ENCODE measurements around the gene ACTL10.
"Not testable (repeated sequence)": the region's sequence is repeated elsewhere in the genome, so short reads cannot be mapped to it uniquely, and the experiment has no call there.

The ACTL10 gene

DNA sequence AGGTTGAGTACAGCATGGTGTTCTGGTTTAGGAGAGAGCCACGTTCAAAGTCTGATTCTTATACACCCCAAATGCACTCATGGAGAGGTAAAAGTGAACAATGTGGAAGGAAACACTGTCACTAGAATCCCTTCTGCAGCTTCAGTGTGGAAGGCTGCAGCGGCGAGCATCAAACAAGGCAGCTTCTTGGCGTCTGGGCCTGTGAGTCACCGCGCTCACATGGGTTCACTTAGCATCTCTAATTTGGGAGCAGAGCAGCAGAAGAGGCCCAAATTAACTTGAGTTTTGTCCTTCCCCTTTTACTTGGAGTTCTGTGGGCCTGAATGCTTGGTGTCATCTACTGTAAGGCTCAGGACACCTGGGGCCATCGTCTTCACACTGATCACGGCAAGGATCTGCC, 30.4 kb downstream of the ACTL10 start:
- DNase-seq, result peak; percentile 22 to 46

DNA sequence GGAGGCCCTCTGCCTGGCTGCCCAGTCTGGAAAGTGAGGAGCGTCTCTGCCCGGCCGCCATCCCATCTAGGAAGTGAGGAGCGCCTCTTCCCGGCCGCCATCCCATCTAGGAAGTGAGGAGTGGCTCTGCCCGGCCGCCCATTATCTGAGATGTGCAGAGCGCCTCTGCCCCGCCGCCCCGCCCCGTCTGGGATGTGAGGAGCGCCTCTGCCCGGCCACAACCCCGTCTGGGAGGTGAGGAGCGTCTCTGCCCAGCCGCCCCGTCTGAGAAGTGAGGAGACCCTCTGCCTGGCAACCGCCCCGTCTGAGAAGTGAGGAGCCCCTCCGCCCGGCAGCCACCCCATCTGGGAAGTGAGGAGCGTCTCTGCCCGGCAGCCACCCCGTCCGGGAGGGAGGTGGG, 32.2 kb downstream of the ACTL10 start:
- DNase-seq, result not testable (repeated sequence)

DNA sequence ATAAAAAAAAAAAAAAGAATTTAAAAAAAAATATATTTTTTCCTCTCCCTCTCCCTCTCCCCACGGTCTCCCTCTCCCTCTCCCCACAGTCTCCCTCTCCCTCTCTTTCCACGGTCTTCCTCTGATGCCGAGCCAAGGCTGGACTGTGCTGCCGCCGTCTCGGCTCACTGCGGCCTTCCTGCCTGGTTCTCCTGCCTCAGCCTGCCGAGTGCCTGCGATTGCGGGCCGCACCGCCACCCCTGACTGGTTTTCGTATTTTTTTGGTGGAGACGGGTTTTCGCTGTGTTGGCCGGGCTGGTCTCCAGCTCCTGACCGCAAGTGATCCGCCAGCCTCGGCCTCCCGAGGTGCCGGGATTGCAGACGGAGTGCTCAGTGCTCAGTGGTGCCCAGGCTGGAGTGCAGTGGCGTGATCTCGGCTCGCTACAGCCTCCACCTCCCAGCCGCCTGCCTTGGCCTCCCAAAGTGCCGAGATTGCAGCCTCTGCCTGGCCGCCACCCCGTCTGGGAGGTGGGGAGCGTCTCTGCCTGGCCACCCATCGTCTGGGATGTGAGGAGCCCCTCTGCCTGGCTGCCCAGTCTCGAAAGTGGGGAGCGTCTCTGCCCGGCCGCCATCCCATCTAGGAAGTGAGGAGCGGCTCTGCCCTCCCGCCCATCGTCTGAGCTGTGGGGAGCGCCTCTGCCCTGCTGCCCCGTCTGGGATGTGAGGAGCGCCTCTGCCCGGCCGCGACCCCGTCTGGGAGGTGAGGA, 34.1 kb downstream of the ACTL10 start:
- DNase-seq, result not testable (repeated sequence)

DNA sequence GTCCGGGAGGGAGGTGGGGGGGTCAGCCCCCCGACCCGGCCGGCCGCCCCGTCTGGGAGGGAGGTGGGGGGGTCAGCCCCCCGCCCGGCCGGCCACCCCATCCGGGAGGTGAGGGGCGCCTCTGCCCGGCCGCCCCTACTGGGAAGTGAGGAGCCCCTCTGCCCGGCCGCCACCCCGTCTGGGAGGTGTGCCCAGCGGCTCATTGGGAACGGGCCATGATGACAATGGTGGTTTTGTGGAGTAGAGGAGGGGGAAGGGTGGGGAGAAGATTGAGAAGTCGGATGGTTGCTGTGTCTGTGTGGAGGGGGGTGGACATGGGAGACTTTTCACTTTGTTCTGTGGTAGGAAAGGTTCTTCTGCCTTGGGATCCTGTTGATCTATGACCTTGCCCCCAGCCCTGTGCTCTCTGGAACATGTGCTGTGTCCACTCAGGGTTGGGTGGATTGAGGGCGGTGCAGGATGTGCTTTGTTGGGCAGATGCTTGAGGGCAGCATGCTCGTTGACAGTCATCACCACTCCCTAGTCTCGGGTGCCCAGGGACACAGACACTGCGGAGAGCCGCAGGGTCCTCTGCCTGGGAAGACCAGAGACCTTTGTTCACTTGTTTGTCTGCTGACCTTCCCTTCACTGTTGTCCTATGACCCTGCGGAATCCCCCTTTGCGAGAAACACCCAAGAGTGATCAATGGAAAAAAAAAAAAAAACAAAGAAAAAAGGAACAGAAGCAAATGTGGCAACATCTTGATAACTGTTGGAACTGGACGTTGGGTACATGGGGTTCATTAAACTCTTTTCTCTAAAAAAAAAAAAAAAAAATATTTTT, 35.1 kb downstream of the ACTL10 start:
- DNase-seq, result no peak

DNA sequence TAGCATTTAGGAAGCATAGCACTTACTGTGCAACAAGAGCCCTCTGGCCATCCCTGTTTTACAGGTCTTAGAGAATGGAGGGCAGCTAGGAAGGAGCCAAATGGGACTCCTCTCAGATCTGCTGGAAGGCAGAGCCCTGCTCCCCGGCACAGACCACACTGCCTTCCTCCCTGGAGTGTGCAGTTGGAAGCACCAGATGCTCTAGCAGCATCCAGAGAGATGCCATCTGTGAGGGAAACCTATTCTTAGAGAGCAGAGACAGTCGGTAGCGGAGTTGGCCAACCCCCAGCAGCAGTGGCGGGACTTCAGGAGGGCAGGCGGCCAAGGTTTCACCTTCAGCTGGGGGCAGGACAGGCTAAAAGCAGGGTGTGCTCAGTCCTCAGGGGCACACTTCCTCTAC, 36.1 kb downstream of the ACTL10 start:
- peak; percentile 13 to 33 for DNase-seq

DNA sequence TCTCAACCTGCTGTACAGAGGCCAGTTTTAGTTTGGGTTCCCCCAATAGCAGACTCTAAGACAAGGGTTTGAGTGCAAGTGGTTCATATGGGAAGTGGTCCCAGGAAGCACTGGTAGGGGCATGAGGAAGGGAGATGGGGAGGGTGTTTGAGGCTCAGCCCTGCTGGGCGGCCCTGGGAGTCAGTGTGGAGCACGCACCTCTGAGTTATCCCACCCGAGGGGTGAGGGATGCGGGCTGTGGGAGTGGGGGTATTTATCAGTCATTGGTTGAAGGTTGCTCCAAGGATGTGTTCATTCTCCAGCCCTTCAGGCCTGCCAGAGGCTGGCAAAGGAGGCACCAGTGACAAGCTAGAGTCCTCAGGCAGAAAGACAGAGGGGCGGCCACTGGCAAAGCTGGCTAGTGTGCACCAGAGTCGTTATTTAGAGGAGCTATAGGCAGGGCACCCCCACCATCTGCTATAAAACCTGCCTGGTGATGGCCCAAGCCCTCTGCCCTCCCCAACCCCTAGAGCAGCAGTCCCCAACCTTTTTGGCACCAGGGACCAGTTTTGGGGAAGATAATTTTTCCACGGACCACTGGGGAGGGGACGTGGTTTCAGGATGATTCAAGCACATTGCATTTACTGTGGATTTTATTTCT, 36.9 kb downstream of the ACTL10 start:
- no peak for DNase-seq

DNA sequence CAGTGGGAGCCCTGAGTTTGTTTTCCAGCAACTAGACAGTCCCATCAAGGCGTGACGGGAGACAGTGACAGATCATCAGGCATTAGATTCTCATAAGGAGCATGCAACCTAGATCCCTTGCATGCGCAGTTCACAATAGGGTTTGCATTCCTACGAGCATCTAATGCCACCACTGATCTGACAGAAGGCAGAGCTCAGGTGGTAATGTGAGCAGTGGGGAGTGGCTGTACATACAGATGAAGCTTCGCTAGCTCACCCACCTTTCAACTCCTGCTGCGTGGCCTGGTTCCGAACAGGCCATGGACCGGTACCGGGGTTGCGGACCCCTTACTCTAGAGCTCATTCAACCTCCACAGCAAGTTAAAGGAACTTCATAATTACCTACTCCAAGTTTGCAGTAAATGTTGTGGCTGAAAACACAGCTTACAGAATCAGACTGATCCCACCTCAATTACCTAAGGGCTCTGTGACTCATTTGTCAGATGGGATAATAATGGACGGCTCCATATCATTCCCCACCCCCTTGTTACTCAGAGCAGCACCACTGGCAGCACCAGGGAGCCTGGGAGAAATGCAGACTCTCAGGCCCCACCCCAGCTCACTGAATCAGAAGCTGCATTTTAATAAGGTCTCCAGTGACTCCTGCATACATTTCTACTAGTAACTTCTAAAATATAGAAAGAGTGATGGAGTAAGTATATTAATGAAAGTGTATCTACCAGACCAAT, 37.6 kb downstream of the ACTL10 start:
- DNase-seq, result no peak

DNA sequence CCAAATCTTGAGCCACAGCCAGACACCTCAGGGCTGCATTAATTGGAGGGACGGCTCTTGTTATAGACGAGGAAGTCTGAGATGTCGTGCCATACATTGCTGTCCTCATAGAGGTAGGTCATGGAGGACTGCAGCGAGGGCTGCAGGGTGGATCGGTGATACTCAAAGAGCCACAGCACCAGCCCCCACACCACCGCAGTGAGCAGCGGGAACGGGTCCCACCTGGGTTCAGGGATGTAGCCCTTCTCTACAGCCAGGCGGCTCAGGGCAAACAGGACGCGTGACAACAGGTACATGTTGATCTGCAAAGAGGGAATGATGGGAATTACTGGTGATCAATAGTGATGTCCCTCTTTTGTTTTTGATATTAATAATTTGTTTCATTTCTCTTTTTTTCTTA, 40.9 kb downstream of the ACTL10 start:
- no peak for DNase-seq

DNA sequence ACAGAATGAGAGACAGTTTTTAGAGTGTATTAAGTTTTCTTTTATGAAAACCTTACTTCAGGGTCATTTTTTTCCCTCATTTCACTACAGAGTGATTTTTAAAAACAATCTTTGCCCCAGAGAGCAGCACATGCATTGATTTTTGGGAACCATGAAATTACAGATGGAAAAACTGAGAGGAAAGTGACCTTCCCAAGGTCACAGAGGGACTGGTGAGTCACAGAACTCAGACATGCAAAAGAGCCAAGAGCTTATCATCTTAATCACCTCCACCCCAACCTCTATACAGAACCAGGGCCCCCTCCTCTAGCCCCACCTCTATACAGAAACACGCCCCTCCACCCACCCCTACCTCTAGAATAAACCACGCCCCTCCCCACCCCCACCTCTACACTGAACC, 42.7 kb downstream of the ACTL10 start:
- no peak for DNase-seq

DNA sequence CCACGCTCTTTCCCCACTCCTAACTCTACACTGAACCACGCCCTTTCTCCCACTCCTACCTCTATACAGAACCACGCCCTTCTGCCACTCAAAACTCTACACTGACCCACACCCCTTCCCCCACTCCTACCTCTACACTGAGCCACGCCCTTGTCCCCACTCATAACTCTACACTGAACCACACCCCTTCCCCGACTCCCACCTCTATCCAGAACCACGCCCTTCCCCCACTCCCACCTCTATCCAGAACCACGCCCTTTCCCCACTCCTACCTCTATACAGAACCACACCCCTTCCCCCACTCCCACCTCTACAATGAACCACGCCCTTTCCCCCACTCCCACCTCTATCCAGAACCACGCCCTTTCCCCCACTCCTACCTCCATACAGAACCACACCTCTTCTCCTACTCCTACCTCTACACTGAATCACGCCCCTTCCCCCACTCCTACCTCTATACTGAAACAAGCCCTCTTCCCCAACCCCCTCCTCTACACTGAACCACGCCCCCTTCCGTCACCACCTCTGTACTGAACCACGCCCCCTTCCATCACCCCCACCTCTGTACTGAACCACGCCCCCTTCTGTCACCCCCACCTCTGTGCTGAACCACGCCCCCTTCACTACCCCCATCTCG, 43.3 kb downstream of the ACTL10 start:
- DNase-seq, result no peak

DNA sequence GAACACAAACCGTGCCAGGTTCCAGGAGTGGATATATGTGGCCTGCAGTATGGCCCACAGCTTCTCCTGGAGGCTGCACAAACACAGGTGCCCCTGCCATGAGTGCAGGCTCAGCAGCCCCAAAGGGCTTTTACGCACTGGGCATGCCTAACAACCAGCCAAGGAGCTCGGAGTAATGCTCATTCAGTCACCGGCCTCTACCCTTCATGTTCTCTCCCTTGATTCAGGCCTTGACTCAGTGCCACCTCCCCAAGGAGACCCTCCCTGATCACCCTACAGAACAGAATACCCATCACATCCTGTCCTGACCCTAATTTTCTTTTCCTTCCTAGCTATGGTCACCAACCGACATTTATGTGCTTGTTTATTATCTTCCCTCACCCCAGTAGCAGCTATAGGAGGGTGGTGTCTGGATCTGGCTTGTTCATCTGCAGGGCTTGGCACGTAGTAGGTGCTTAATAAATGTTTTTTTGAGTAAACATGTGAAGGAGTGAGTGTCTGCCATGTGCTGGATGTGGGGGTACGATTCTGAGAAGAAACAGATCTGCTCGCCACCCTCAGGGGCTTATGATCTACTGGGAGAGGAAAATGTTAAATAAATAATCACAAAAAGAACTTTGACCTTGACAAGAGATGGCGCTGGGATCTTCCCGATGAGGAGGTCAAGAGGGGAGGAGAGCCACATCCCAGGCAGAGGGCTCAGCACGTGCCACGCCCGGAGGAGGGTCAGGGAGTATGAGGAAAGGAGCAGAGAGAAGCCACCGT, 44.1 kb downstream of the ACTL10 start:
- DNase-seq, result no peak

DNA sequence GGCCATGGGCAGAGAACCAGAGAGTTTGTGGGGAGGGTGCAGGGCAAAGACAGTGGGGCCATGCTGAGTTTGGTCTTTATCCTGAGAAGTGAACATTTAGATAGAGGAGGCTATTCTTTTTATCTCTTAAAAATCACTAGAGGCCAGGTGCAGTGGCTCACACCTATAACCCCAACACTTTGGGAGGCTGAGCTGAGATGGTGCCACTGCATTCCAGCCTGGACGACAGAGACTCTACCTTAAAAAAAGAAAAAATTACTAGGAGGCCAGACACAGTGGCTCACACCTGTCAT, 44.6 kb downstream of the ACTL10 start:
- no peak for DNase-seq

DNA sequence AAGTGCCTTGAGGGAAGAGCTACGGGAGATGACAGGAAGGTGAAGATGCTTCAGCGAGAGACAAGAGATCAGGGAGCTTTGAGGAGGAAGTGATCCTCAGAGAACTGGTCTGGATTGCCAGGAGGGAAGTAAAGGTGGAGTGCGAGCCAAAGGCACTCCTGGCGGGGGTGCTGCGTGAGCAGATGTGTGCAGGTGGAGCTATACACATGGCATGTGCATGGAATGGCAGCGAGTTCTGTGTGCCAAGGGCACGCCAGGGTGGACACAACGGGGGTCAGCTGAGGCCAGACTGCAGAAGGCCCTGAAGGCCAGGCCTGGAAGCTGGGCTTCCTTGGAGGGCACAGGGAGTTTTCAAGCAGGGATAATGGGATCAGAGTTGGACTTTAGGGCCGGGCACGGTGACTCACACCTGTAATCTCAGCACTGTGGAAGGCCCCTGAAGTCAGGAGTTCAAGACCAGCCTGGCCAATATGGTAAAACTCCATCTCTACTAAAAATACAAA, 47.2 kb downstream of the ACTL10 start:
- no peak for DNase-seq

DNA sequence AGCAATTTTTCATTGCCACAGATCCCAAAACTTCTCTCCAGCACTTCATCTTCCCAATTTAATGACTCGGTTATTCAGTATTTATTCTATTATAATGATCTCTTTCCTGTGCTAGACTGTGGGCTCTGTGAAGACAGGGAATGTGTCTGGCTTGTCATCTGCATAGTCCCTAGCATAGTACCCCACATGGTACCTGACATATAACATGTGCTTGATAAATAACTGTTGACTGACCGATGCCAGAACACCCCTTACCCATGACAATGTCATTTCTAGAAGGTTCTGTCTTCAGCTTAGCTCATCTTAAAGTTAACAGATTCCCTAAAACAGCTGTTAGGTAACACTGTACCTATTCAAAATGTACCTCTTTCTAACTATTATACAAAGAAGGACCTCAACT, 49.8 kb downstream of the ACTL10 start:
- DNase-seq, result no peak
